D721Med (cell line): Measurements from ENCODE around the gene PRKG1.

Experiments used
- DNase-seq: peaks from one replicate; pipeline ENCODE4 v3.0.0; 2011; ENCODE audit warnings: low spot score; ENCODE audit not compliant: insufficient read length
- FAIRE-seq: peaks from 2 replicates; lab custom pipeline; 2011; peaks lifted over from hg19 to GRCh38; lab: Jason Lieb, UNC
- CTCF ChIP-seq: IDR thresholded peaks from 2 replicates; pipeline ENCODE4 v1.5.1; 2012; ENCODE audit warnings: mild to moderate bottlenecking, control low read depth; ENCODE audit not compliant: insufficient read depth; ENCODE audit errors: missing control alignments

The PRKG1 gene

GRCh38 chr10:51074238-51075028 lies at the start of gene PRKG1:
TSS of gene PRKG1 (plus strand) at chr10:51074487.
- no peak for TF ChIP-seq CTCF
- FAIRE-seq, result no peak
- DNase-seq, result peak; percentile 39

- FAIRE-seq, result no peak
- TF ChIP-seq CTCF, result no peak
- DNase-seq, result no peak
These were observed 45.9 kb upstream of the PRKG1 start for GRCh38 chr10:51028420-51028819.

- DNase-seq, result no peak
- no peak for TF ChIP-seq CTCF
- FAIRE-seq, result no peak
These were observed 45.1 kb upstream of the PRKG1 start for GRCh38 chr10:51029172-51029641.

GRCh38 chr10:51030480-51030879 lies 43.8 kb upstream of the PRKG1 start:
- no peak for TF ChIP-seq CTCF
- no peak for FAIRE-seq
- DNase-seq, result no peak

GRCh38 chr10:51031950-51032349 lies 42.3 kb upstream of the PRKG1 start:
- FAIRE-seq (no peak), DNase-seq (no peak)
- TF ChIP-seq CTCF, result no peak

- TF ChIP-seq CTCF, result no peak
- FAIRE-seq, result no peak
These were observed 39.5 kb upstream of the PRKG1 start for GRCh38 chr10:51034769-51035168.

GRCh38 chr10:51035344-51035743 lies 38.9 kb upstream of the PRKG1 start:
- FAIRE-seq, result no peak
- DNase-seq, result no peak
- TF ChIP-seq CTCF, result no peak

More at GRCh38 chr10:51034769-51035168, 39.5 kb upstream of the PRKG1 start:
- no peak for DNase-seq
